Measurements from ENCODE around the gene AOX1.
A peak's percentile ranks its signal among the peaks of the same experiment; 100 is the strongest.
"Not testable (repeated sequence)": the region's sequence is repeated elsewhere in the genome, so short reads cannot be mapped to it uniquely, and the experiment has no call there.

AOX1 gene

GRCh38 chr2:200585730-200586643 is at the start of gene AOX1:
Gene AOX1 (plus strand): TSS chr2:200586014. CDS start chr2:200586109, 95 bp downstream.
- DNase-seq, result peak; percentile 45

GRCh38 chr2:200538139-200538538 is 47.7 kb upstream of the AOX1 start:
- DNase-seq, result peak; percentile 25

GRCh38 chr2:200540793-200541192 is 45.0 kb upstream of the AOX1 start:
- DNase-seq, result no peak

GRCh38 chr2:200566596-200566995 is 19.2 kb upstream of the AOX1 start:
- DNase-seq, result not testable (repeated sequence)

GRCh38 chr2:200567932-200568331 is 17.9 kb upstream of the AOX1 start:
- no peak for DNase-seq

- DNase-seq, result no peak
Observed at GRCh38 chr2:200575957-200576356, 9.9 kb upstream of the AOX1 start.

GRCh38 chr2:200577027-200577426 is 8.8 kb upstream of the AOX1 start:
- no peak for DNase-seq

- no peak for DNase-seq
Observed at GRCh38 chr2:200578778-200579177, 7.0 kb upstream of the AOX1 start.

- DNase-seq, result no peak
Observed at GRCh38 chr2:200584639-200585038, 1.2 kb upstream of the AOX1 start.

- DNase-seq, result no peak
Observed at GRCh38 chr2:200585340-200585729, 479 bp upstream of the AOX1 start.

- no peak for DNase-seq
Observed at GRCh38 chr2:200586644-200586975, 796 bp downstream of the AOX1 start.

GRCh38 chr2:200587007-200587616 is 1.3 kb downstream of the AOX1 start:
- DNase-seq, result no peak

GRCh38 chr2:200588076-200588678 is 2.4 kb downstream of the AOX1 start:
- DNase-seq, result no peak

GRCh38 chr2:200590090-200590489 is 4.3 kb downstream of the AOX1 start:
- no peak for DNase-seq

- no peak for DNase-seq
Observed at GRCh38 chr2:200591308-200591707, 5.5 kb downstream of the AOX1 start.

GRCh38 chr2:200592406-200593075 is 6.7 kb downstream of the AOX1 start:
- DNase-seq, result no peak

GRCh38 chr2:200593905-200594304 is 8.1 kb downstream of the AOX1 start:
- no peak for DNase-seq

GRCh38 chr2:200595913-200596312 is 10.1 kb downstream of the AOX1 start:
- no peak for DNase-seq

GRCh38 chr2:200596774-200597570 is 11.2 kb downstream of the AOX1 start:
- no peak for DNase-seq

- DNase-seq, result no peak
Observed at GRCh38 chr2:200599206-200599605, 13.4 kb downstream of the AOX1 start.

- peak; percentile 9 for DNase-seq
Observed at GRCh38 chr2:200600549-200601225, 14.9 kb downstream of the AOX1 start.

GRCh38 chr2:200602584-200602983 is 16.8 kb downstream of the AOX1 start:
- DNase-seq, result no peak
